B cell (primary cell): ENCODE measurements around the gene CNTNAP2. TPM values are rescaled to one million over a fixed set of nuclear protein-coding genes. Genes with fewer than 3 reads are reported as not detected.

ENCODE experiments used
- ATAC-seq: fragments of 200-7000 bp; cut with Tn5 transposase; one replicate; pipeline ENCODE4 v1.10.0; 2021; ENCODE audit warnings: low read depth, mild to moderate bottlenecking, moderate number of reproducible peaks, moderate library complexity
- CTCF ChIA-PET: fragments of 350-600 bp; sonication (Branson Sonifier 250); formaldehyde crosslinking; loops from one replicate; lab custom pipeline; 2021; ENCODE audit warnings: antibody characterized with exemption, inconsistent platforms; lab: Charles Lee
- POLR2A ChIA-PET: fragments of 350-600 bp; sonication (Branson Sonifier 250); formaldehyde crosslinking; loops from one replicate; lab custom pipeline; 2021; ENCODE audit warnings: antibody characterized with exemption; lab: Charles Lee
- DNase-seq: peaks from one replicate; pipeline ENCODE4 v3.0.0; 2013
- H2AFZ ChIP-seq: 2 replicates; pipeline ENCODE4 v1.6.1; 2012; ENCODE audit warnings: mild to moderate bottlenecking, low read depth, low read length; ENCODE audit not compliant: insufficient read depth, poor library complexity, severe bottlenecking
- H3K27ac ChIP-seq, 2 donors: 1 replicate in 1 of 2; 2 replicates in 1 of 2; pipeline ENCODE4 v1.5.1; 2012 to 2013; ENCODE audit warnings: low read length in 2 of 2, mild to moderate bottlenecking in 2 of 2, moderate library complexity in 1 of 2
- H3K27me3 ChIP-seq, 4 experiments: fragments of 200-600 bp in 1 of 4; sonication (generic) in 1 of 4; replicated peaks in 1 of 4; 1 replicate in 2 of 4; 2 replicates in 2 of 4; pipeline versions ENCODE4 v1.6.1 to v1.7.0; 2013 to 2016; ENCODE audit warnings: low read length in 3 of 4, mild to moderate bottlenecking in 2 of 4, mixed read lengths in 1 of 4, moderate library complexity in 1 of 4; ENCODE audit not compliant: insufficient read depth in 4 of 4, control insufficient read depth in 3 of 4; ENCODE audit errors: control extremely low read depth in 1 of 4
- H3K36me3 ChIP-seq, 2 experiments: replicated peaks in 1 of 2; 1 replicate in 1 of 2; 2 replicates in 1 of 2; pipeline versions ENCODE4 v1.6.1 to v1.7.1; 2013; ENCODE audit warnings: low read length in 1 of 2; ENCODE audit not compliant: insufficient read depth in 2 of 2, control insufficient read depth in 1 of 2; ENCODE audit errors: control extremely low read depth in 1 of 2, extremely low read depth in 1 of 2
- H3K4me1 ChIP-seq, 2 donors: fragments of 200-600 bp in 1 of 2; sonication (generic) in 1 of 2; 1 replicate in 1 of 2; 2 replicates in 1 of 2; pipeline versions ENCODE4 v1.5.1 to v1.6.1; 2013 to 2017; ENCODE audit warnings: low read length in 2 of 2; ENCODE audit not compliant: control insufficient read depth in 2 of 2, insufficient read depth in 2 of 2
- H3K4me2 ChIP-seq: replicated peaks from 2 replicates; pipeline ENCODE3; 2012; ENCODE audit warnings: mild to moderate bottlenecking, low read depth, low read length; ENCODE audit not compliant: poor library complexity, severe bottlenecking
- H3K4me3 ChIP-seq, 5 experiments: fragments of 200-600 bp in 1 of 5; sonication (generic) in 1 of 5; 1 replicate in 3 of 5; 2 replicates in 2 of 5; pipeline versions ENCODE4 v1.5.1 to v1.7.0; 2011 to 2016; ENCODE audit warnings: low read length in 4 of 5, mild to moderate bottlenecking in 4 of 5, low read depth in 2 of 5, control low read depth in 1 of 5, moderate library complexity in 1 of 5; ENCODE audit not compliant: insufficient read depth in 1 of 5; ENCODE audit errors: control extremely low read depth in 1 of 5, extremely low read depth in 1 of 5
- H3K79me2 ChIP-seq: fragments of 200-600 bp; sonication (generic); one replicate; pipeline ENCODE4 v1.6.0; 2016; ENCODE audit warnings: low read length; ENCODE audit not compliant: control insufficient read depth, insufficient read depth
- H3K9ac ChIP-seq: fragments of 200-600 bp; sonication (generic); 2 replicates; pipeline ENCODE4 v1.6.1; 2017; ENCODE audit warnings: mild to moderate bottlenecking, low read length, moderate library complexity
- H3K9me3 ChIP-seq, 3 donors: one replicate each; pipeline versions ENCODE4 v1.6.1 to v1.7.1; 2013; ENCODE audit warnings: low read length in 2 of 3; ENCODE audit not compliant: control insufficient read depth in 2 of 3, insufficient read depth in 1 of 3; ENCODE audit errors: control extremely low read depth in 1 of 3
- H4K20me1 ChIP-seq: 2 replicates; pipeline ENCODE4 v1.6.0; 2012; ENCODE audit warnings: mild to moderate bottlenecking, low read length; ENCODE audit not compliant: insufficient read depth, control insufficient read depth, poor library complexity, severe bottlenecking
- H3K27ac Mint-ChIP-seq: one replicate; pipeline ENCODE4 v1.8.0; 2021; ENCODE audit warnings: mixed read lengths
- H3K27me3 Mint-ChIP-seq: one replicate; pipeline ENCODE4 v1.8.0; 2021; ENCODE audit warnings: mixed read lengths
- H3K4me1 Mint-ChIP-seq: one replicate; pipeline ENCODE4 v1.8.0; 2021; ENCODE audit warnings: mixed read lengths
- H3K4me3 Mint-ChIP-seq: one replicate; pipeline ENCODE4 v1.8.0; 2021; ENCODE audit warnings: mixed read lengths
- H3K9me3 Mint-ChIP-seq: one replicate; pipeline ENCODE4 v1.8.0; 2022; ENCODE audit warnings: mixed read lengths; ENCODE audit not compliant: insufficient read depth
- EZH2 ChIP-seq: IDR thresholded peaks from 2 replicates; pipeline ENCODE4 v1.6.1; 2012; ENCODE audit warnings: borderline replicate concordance, low read depth, mild to moderate bottlenecking, moderate library complexity, low read length; ENCODE audit not compliant: insufficient read depth, poor library complexity, severe bottlenecking
- WGBS: methylation state at CpG from one replicate; pipeline ENCODE4 v1.1.5; 2013; ENCODE audit warnings: missing lambda C conversion rate; ENCODE audit not compliant: insufficient coverage; 5-methylcytosine and 5-hydroxymethylcytosine counted together
- intact Hi-C: fragments of 100-400 bp; cut with micrococcal nuclease; formaldehyde crosslinking; loops from one replicate; pipeline ENCODE4 v1.10.0; 2022
- polyA plus RNA-seq: library from polyadenylated mRNA; depleted of rRNA; stranded (reverse); fragments of >200 nt; gene quantifications from 2 replicates; pipeline ENCODE4 v1.2.3, GENCODE V29; 2012
- total RNA-seq, 2 donors: library from RNA; stranded (reverse); fragments of 120-200 nt in 1 of 2; gene quantifications; 1 replicate in 1 of 2; 2 replicates in 1 of 2; pipeline versions ENCODE4 v1.2.3 to v1.2.4, GENCODE V29; 2013 to 2022
- TF ChIP-seq, protein P1 (sequence below): fragments of 200-600 bp; IDR thresholded peaks from one replicate; pipeline ENCODE4 v1.8.0; 2022; ENCODE audit warnings: antibody characterized with exemption, mild to moderate bottlenecking

The CNTNAP2 gene
- total and polyA plus RNA-seq, 2 donors (not counting 1 experiment from before 2014, with no cell fraction given): 7.4 to 16.6 TPM

DNA sequence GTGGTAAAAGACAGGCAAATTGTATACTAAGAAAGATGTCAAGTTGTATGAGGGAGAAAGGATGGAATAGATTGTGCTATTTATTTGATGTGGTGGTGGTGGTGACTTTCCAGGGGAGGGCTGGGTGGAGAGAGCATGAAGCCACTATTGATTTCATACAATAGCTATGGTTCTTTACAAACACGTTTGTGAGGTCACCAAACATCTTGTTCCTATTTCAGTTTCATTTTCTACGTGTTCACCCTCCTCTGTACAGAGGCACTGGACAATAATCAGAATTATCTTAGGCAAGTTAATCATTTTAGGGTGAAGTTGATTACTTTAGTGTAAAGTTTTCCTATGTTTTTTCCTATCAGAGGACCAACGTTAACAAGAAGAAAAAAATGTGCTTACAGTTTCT is 10.3 kb upstream of the CNTNAP2 start:
- Histone ChIP-seq H3K4me1 (no peaks in the 10 kb centered on the region), H4K20me1 (no peaks in the 10 kb centered on the region), H3K9ac (no peak overlapping the region), H3K27me3 (no peaks in the 10 kb centered on the region), H3K4me2 (no peak overlapping the region), H3K79me2 (no peaks in the 10 kb centered on the region), H3K27ac (no peak overlapping the region), H3K4me3 (no peak overlapping the region), H3K36me3 (no peaks in the 10 kb centered on the region), H2AFZ (no peak overlapping the region), H3K9me3 (no peaks in the 10 kb centered on the region)
- Mint-ChIP-seq H3K4me3 (no peak overlapping the region), H3K27me3 (no peaks in the 10 kb centered on the region), H3K4me1 (no peaks in the 10 kb centered on the region), H3K27ac (no peak overlapping the region), H3K9me3 (no peaks in the 10 kb centered on the region)
- POLR2A ChIA-PET: no interaction called here
- ATAC-seq: no peak
- CTCF ChIA-PET: no interaction called here
- no CpG with 5 or more reads among the region's 3 CpGs for WGBS
- DNase-seq: no peak
- intact Hi-C loops: no loop called here
- no peak for TF ChIP-seq EZH2
- TF ChIP-seq, protein P1, sequence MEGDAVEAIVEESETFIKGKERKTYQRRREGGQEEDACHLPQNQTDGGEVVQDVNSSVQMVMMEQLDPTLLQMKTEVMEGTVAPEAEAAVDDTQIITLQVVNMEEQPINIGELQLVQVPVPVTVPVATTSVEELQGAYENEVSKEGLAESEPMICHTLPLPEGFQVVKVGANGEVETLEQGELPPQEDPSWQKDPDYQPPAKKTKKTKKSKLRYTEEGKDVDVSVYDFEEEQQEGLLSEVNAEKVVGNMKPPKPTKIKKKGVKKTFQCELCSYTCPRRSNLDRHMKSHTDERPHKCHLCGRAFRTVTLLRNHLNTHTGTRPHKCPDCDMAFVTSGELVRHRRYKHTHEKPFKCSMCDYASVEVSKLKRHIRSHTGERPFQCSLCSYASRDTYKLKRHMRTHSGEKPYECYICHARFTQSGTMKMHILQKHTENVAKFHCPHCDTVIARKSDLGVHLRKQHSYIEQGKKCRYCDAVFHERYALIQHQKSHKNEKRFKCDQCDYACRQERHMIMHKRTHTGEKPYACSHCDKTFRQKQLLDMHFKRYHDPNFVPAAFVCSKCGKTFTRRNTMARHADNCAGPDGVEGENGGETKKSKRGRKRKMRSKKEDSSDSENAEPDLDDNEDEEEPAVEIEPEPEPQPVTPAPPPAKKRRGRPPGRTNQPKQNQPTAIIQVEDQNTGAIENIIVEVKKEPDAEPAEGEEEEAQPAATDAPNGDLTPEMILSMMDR: no peak

DNA sequence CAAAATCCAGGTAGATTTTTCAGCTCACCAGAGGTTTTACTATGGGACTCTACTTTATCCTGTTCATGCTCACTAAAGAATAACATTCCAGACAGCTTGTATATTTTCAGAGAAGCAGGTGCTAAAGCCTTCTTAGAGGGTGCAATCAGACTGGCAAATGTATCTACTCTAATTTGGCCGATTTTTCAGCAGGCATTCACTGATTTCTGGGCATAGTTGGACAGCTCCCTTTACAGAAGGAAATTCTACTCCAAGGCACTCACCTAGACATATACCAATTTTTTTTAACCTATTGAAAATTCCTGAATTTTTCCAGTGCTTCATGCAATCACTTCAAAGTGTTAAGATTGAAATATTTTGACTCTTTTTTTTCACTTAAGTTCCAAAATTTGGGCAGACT is 3.8 kb upstream of the CNTNAP2 start:
- H3K4me2 ChIP-seq: no peak overlapping the region

More for the DNA sequence above, 3.8 kb upstream of the CNTNAP2 start:
- WGBS: 60% methylated on average over 1 of the region's 1 CpG
- Histone ChIP-seq H3K9me3 (peaks cover 0 to 5% (median 0%) of the 10 kb centered on the region in 3 donors), H4K20me1 (no peaks in the 10 kb centered on the region), H3K79me2 (no peaks in the 10 kb centered on the region), H2AFZ (no peak overlapping the region), H3K4me1 (peaks cover 3 to 15% of the 10 kb centered on the region in 2 donors), H3K27ac (no peak overlapping the region), H3K36me3 (no peaks in the 10 kb centered on the region), H3K27me3 (peaks cover 0 to 15% (median 3%) of the 10 kb centered on the region in 4 experiments), H3K4me3 (no peak overlapping the region), H3K9ac (no peak overlapping the region)
- intact Hi-C loops: no loop called here
- peaks cover 24% of the 10 kb centered on the region for H3K27me3 Mint-ChIP-seq
- no peaks in the 10 kb centered on the region for H3K9me3 Mint-ChIP-seq
- TF ChIP-seq EZH2: no peak
- TF ChIP-seq, protein P1: no peak
- H3K4me3 Mint-ChIP-seq: no peak overlapping the region
- CTCF ChIA-PET: no interaction called here
- ATAC-seq: no peak
- H3K4me1 Mint-ChIP-seq: peaks cover 14% of the 10 kb centered on the region
- no peak overlapping the region for H3K27ac Mint-ChIP-seq
- POLR2A ChIA-PET: no interaction called here
- DNase-seq: no peak
